Activated CD4-positive, alpha-beta T cell treated with anti-CD3 and anti-CD28 coated beads for 36 hours (primary cell): ENCODE results near the gene CUTA. TPM values are rescaled to one million over a fixed set of nuclear protein-coding genes. Genes with fewer than 3 reads are reported as not detected.

Experiments
- ATAC-seq: fragments of 200-7000 bp; cut with Tn5 transposase; one replicate; pipeline ENCODE4 v1.10.0; 2021; ENCODE audit warnings: mild to moderate bottlenecking, moderate library complexity
- CTCF ChIA-PET: fragments of 350-600 bp; sonication (Branson Sonifier 250); formaldehyde crosslinking; loops from one replicate; lab custom pipeline; 2021; ENCODE audit warnings: antibody characterized with exemption; lab: Charles Lee
- POLR2A ChIA-PET: fragments of 350-600 bp; sonication (Branson Sonifier 250); formaldehyde crosslinking; loops from one replicate; lab custom pipeline; 2021; ENCODE audit warnings: antibody characterized with exemption, inconsistent platforms; lab: Charles Lee
- DNase-seq: peaks from one replicate; pipeline ENCODE4 v3.0.0-alpha.2; 2020
- H3K27ac Mint-ChIP-seq: one replicate; pipeline ENCODE4 v1.8.0; 2021; ENCODE audit warnings: mixed read lengths
- H3K27me3 Mint-ChIP-seq: one replicate; pipeline ENCODE4 v1.8.0; 2021; ENCODE audit warnings: mixed read lengths
- H3K36me3 Mint-ChIP-seq: one replicate; pipeline ENCODE4 v1.8.0; 2021; ENCODE audit warnings: low read depth, mixed read lengths
- H3K4me1 Mint-ChIP-seq: one replicate; pipeline ENCODE4 v1.8.0; 2021; ENCODE audit warnings: mixed read lengths
- H3K4me3 Mint-ChIP-seq: one replicate; pipeline ENCODE4 v1.8.0; 2021; ENCODE audit warnings: mild to moderate bottlenecking, moderate library complexity, mixed read lengths
- H3K9me3 Mint-ChIP-seq: one replicate; pipeline ENCODE4 v1.8.0; 2021; ENCODE audit warnings: low read depth, mixed read lengths
- intact Hi-C, 2 experiments: fragments of 100-400 bp; cut with DNase I in 1 of 2; cut with micrococcal nuclease in 1 of 2; formaldehyde crosslinking; loops; one replicate each; pipeline versions ENCODE4 v1.14.2 to v1.15.1; 2022 to 2024; cut with DNase I, micrococcal nuclease
- total RNA-seq, 2 experiments: library from RNA; stranded (reverse); gene quantifications; one replicate each; pipeline ENCODE4 v1.2.3, GENCODE V29; 2021

The CUTA gene
- total RNA-seq, 2 experiments from 2014 or later = 154 to 188 TPM

GRCh38 chr6:33438978-33439594 is 21.2 kb upstream of the CUTA start:
- ChIA-PET CTCF (no interaction called here), POLR2A (no interaction called here)
- H3K27me3 Mint-ChIP-seq = no peaks in the 10 kb centered on the region
- DNase-seq (no peak), ATAC-seq (no peak)
- H3K9me3 Mint-ChIP-seq = no peaks in the 10 kb centered on the region
- H3K27ac Mint-ChIP-seq = peak overlapping the region; percentile 84
- H3K4me3 Mint-ChIP-seq = no peak overlapping the region
- peaks cover 4% of the 10 kb centered on the region for H3K4me1 Mint-ChIP-seq
- intact Hi-C loops = no loop called here
- peaks cover 17% of the 10 kb centered on the region for H3K36me3 Mint-ChIP-seq

- intact Hi-C loops = no loop called here
- Mint-ChIP-seq H3K4me3 (no peak overlapping the region), H3K9me3 (no peaks in the 10 kb centered on the region), H3K27ac (no peak overlapping the region), H3K27me3 (no peaks in the 10 kb centered on the region), H3K36me3 (peaks cover 22% of the 10 kb centered on the region), H3K4me1 (peaks cover 12% of the 10 kb centered on the region)
- no peak for DNase-seq
- CTCF ChIA-PET = no interaction called here
- ATAC-seq = no peak
- POLR2A ChIA-PET = no interaction called here
Measured at GRCh38 chr6:33437666-33438065, 19.8 kb upstream of the CUTA start.

- H3K4me1 Mint-ChIP-seq = peaks cover 35% of the 10 kb centered on the region
- intact Hi-C loops = no loop called here
- DNase-seq (no peak), ATAC-seq (no peak)
- H3K36me3 Mint-ChIP-seq = peaks cover 23% of the 10 kb centered on the region
- ChIA-PET CTCF (no interaction called here), POLR2A (no interaction called here)
- no peak overlapping the region for H3K27ac Mint-ChIP-seq
- no peaks in the 10 kb centered on the region for H3K27me3 Mint-ChIP-seq
- H3K4me3 Mint-ChIP-seq = no peak overlapping the region
- H3K9me3 Mint-ChIP-seq = no peaks in the 10 kb centered on the region
Measured at GRCh38 chr6:33434961-33435360, 17.1 kb upstream of the CUTA start.

GRCh38 chr6:33433544-33434191 is 15.8 kb upstream of the CUTA start:
- ChIA-PET CTCF (interaction anchor here (0.7 kb wide), 1 partner anchor 20 kb away, joined by 4 read pairs; no protein-coding TSS in a partner anchor), POLR2A (no interaction called here)
- intact Hi-C loops = no loop called here
- Mint-ChIP-seq H3K4me1 (peaks cover 45% of the 10 kb centered on the region), H3K27ac (no peak overlapping the region), H3K4me3 (no peak overlapping the region), H3K9me3 (no peaks in the 10 kb centered on the region), H3K36me3 (peaks cover 19% of the 10 kb centered on the region), H3K27me3 (no peaks in the 10 kb centered on the region)
- ATAC-seq = no peak
- DNase-seq = no peak

DNA sequence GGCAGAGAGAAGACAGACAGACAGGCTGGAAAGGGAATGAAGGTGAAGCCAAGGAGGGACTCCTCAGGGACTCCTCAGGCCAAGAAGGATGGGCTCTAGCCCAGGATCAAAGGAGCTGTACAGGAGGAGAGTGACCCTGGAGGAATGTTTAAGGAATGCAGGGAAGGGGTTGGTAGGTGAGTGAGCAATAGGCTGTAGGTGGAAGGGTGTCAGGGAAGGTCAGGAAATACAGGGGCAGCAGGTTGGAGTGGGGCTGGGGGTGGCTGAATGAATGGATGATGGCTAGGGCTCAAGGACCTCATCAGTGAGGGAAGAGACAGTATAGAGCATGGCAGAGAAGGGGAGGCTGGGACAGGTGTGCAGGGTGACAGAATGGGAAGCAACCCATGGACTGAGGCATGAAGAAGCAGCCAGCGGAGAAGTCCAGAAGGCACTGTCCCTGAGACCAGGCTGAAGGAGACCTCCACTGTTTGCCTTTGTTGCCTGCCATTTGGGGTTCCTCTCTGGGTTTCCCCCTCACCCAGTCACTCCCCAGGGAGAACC is 15.2 kb upstream of the CUTA start:
- H3K4me3 Mint-ChIP-seq = peak overlapping the region; percentile 0
- intact Hi-C loops = no loop called here
- ATAC-seq (no peak), DNase-seq (no peak)
- ChIA-PET POLR2A (no interaction called here), CTCF (interaction anchor here (0.7 kb wide), 1 partner anchor 21 kb away, joined by 4 read pairs; no protein-coding TSS in a partner anchor)
- H3K9me3 Mint-ChIP-seq = no peaks in the 10 kb centered on the region
- peaks cover 50% of the 10 kb centered on the region for H3K4me1 Mint-ChIP-seq
- H3K27me3 Mint-ChIP-seq = no peaks in the 10 kb centered on the region
- peak overlapping the region; percentile 27 for H3K27ac Mint-ChIP-seq
- H3K36me3 Mint-ChIP-seq = peaks cover 15% of the 10 kb centered on the region

DNA sequence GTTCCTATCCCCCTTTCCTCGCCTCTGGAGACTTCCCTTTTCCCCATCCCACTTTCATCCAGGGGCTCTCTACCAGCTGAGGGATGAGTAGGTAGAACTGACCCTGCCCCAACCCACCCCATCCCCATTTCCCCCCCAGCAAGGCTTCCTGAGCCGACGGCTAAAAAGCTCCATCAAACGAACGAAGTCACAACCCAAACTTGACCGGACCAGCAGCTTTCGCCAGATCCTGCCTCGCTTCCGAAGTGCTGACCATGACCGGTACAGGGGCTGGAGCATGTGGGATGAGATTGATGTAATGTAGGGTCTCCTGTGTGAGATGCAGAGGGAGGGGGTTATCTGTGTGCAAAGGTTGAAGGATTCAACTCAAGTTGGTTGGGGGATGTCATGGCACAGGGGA is 14.6 kb upstream of the CUTA start:
- Mint-ChIP-seq H3K4me1 (peaks cover 50% of the 10 kb centered on the region), H3K27ac (peak overlapping the region; percentile 27), H3K4me3 (peak overlapping the region; percentile 84), H3K36me3 (peaks cover 14% of the 10 kb centered on the region), H3K9me3 (no peaks in the 10 kb centered on the region), H3K27me3 (no peaks in the 10 kb centered on the region)
- CTCF ChIA-PET = interaction anchor here (0.7 to 1.2 kb wide), 2 partner anchors 10 to 21 kb away, joined by 4 read pairs; no protein-coding TSS in a partner anchor
- intact Hi-C loops = no loop called here
- DNase-seq = no peak
- POLR2A ChIA-PET = interaction anchor here (0.5 kb wide), 1 partner anchor 227 kb away, joined by 3 read pairs; no protein-coding TSS in a partner anchor
- no peak for ATAC-seq

DNA sequence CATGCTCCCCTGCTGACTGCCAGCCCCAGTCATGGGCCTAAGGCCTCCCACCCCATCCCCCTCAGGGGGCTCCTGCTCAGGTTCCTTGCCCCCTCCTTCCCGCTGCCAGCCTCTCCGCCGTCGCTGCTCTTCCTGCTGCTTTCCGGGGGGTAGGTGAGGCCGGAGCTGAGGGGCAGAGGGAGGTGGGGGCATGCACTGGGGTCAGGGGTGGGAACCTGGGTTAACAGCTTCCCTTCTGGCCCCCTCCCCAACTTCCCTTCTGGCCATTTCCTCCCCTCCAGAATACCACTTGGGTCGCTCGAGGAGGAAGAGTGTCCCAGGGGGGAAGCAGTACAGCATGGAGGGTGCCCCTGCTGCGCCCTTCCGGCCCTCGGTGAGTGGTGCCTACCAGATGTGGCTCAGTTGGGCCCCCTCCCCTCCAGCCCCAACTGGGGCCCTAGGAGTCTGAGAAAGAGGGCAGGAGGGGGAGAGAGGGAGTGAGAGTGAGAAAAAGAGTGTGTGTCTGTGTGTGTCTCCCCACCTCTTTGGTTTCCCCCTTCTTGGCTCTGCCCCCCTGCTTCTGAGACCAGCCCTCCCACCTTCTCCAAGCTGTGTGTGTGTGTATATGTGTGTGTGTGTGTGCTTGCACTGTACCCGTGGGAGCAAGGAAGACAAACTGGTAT is 14.1 kb upstream of the CUTA start:
- Mint-ChIP-seq H3K4me1 (peaks cover 54% of the 10 kb centered on the region), H3K27ac (peak overlapping the region; percentile 53), H3K36me3 (peaks cover 11% of the 10 kb centered on the region), H3K27me3 (no peaks in the 10 kb centered on the region), H3K4me3 (peak overlapping the region; percentile 84), H3K9me3 (no peaks in the 10 kb centered on the region)
- DNase-seq (no peak), ATAC-seq (no peak)
- ChIA-PET CTCF (interaction anchor here (0.8 to 1.2 kb wide), 2 partner anchors 10 to 173 kb away, joined by 3 to 4 read pairs; no protein-coding TSS in a partner anchor), POLR2A (interaction anchor here (0.5 kb wide), 1 partner anchor 226 kb away, joined by 3 read pairs; no protein-coding TSS in a partner anchor)
- intact Hi-C loops = loop anchor here (1.0 to 2.0 kb wide), 3 partner anchors 22 to 41 kb away; partner anchors contain the start of genes ZBTB9 (in 2 of the 2) and KIFC1 (in 1 of the 2)

- ChIA-PET CTCF (interaction anchor here (0.6 to 1.6 kb wide), 9 partner anchors 9 to 190 kb away, joined by 3 to 8 read pairs (median 4); partner anchors contain the start of genes CUTA, ITPR3 and ZBTB9), POLR2A (interaction anchor here (0.6 to 1.7 kb wide), 8 partner anchors 13 to 460 kb away, joined by 3 to 7 read pairs (median 3); partner anchors contain the start of genes CUTA, KIFC1 and ZBTB9)
- DNase-seq (peak; percentile 89), ATAC-seq (peak; percentile 62)
- H3K36me3 Mint-ChIP-seq = peaks cover 11% of the 10 kb centered on the region
- H3K4me1 Mint-ChIP-seq = peaks cover 58% of the 10 kb centered on the region
- intact Hi-C loops = loop anchor here (1.0 to 2.0 kb wide), 3 partner anchors 23 to 40 kb away; partner anchors contain the start of genes ZBTB9 (in 2 of the 2) and KIFC1 (in 1 of the 2)
- peak overlapping the region; percentile 56 for H3K27ac Mint-ChIP-seq
- H3K27me3 Mint-ChIP-seq = no peaks in the 10 kb centered on the region
- no peaks in the 10 kb centered on the region for H3K9me3 Mint-ChIP-seq
- H3K4me3 Mint-ChIP-seq = peak overlapping the region; percentile 84
Measured at GRCh38 chr6:33430991-33431879, 13.3 kb upstream of the CUTA start.

DNA sequence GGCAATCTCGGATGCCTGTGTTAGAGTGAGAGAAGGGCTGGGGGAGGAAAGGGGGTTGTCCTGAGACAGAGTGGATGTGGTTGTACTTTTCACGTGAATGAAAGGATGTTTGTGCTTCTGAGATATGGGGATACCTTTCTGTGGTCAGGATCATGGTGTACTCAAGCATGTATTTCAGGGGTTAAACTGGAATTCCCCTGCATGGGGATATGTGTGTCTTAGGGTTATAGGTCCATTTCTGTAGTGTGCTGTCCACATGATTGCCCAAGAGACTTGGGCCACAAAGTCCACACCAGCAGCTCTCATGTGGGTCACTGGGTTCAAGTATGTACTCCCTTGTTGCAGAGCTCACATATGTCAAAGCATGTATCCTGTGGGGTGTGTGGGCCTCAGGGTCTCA is 12.4 kb upstream of the CUTA start:
- Mint-ChIP-seq H3K27me3 (no peaks in the 10 kb centered on the region), H3K4me3 (peak overlapping the region; percentile 84), H3K9me3 (no peaks in the 10 kb centered on the region), H3K4me1 (peaks cover 59% of the 10 kb centered on the region), H3K27ac (peak overlapping the region; percentile 56), H3K36me3 (peaks cover 9% of the 10 kb centered on the region)
- intact Hi-C loops = loop anchor here in 1 of 2 experiments (2.0 kb wide), 1 partner anchor 24 kb away; the partner anchor contains the start of gene ZBTB9
- ChIA-PET CTCF (interaction anchor here (0.6 to 1.6 kb wide), 9 partner anchors 12 to 791 kb away, joined by 3 to 8 read pairs (median 3); partner anchors contain the start of genes CUTA, ITPR3 and ZBTB9), POLR2A (interaction anchor here (0.6 to 1.7 kb wide), 8 partner anchors 12 to 459 kb away, joined by 3 to 7 read pairs (median 3); partner anchors contain the start of genes CUTA, KIFC1 and ZBTB9)
- DNase-seq (no peak), ATAC-seq (no peak)

GRCh38 chr6:33429750-33430052 is 11.8 kb upstream of the CUTA start:
- Mint-ChIP-seq H3K4me1 (peaks cover 66% of the 10 kb centered on the region), H3K9me3 (no peaks in the 10 kb centered on the region), H3K36me3 (peaks cover 14% of the 10 kb centered on the region), H3K27ac (peak overlapping the region; percentile 85), H3K4me3 (peak overlapping the region; percentile 84), H3K27me3 (no peaks in the 10 kb centered on the region)
- no peak for ATAC-seq
- DNase-seq = no peak
- intact Hi-C loops = loop anchor here (2.0 to 5.0 kb wide), 2 partner anchors 25 to 193 kb away; partner anchors contain the start of genes ITPR3 (in 1 of the 2) and ZBTB9 (in 1 of the 2)
- ChIA-PET POLR2A (interaction anchor here (0.5 to 1.7 kb wide), 2 partner anchors 11 to 141 kb away, joined by 3 to 7 read pairs; partner anchors contain the start of gene CUTA), CTCF (interaction anchor here (0.7 to 1.6 kb wide), 8 partner anchors 11 to 792 kb away, joined by 3 to 6 read pairs (median 3); partner anchors contain the start of genes CUTA, ITPR3 and ZBTB9)
